GM19455 (cell line): ENCODE measurements around the gene CCNQ.

ENCODE experiments used
- ATAC-seq: cut with Tn5 transposase; IDR thresholded peaks from one replicate; pipeline ENCODE4 v1.9.1; 2021; ENCODE audit not compliant: unreplicated experiment

The CCNQ gene

DNA sequence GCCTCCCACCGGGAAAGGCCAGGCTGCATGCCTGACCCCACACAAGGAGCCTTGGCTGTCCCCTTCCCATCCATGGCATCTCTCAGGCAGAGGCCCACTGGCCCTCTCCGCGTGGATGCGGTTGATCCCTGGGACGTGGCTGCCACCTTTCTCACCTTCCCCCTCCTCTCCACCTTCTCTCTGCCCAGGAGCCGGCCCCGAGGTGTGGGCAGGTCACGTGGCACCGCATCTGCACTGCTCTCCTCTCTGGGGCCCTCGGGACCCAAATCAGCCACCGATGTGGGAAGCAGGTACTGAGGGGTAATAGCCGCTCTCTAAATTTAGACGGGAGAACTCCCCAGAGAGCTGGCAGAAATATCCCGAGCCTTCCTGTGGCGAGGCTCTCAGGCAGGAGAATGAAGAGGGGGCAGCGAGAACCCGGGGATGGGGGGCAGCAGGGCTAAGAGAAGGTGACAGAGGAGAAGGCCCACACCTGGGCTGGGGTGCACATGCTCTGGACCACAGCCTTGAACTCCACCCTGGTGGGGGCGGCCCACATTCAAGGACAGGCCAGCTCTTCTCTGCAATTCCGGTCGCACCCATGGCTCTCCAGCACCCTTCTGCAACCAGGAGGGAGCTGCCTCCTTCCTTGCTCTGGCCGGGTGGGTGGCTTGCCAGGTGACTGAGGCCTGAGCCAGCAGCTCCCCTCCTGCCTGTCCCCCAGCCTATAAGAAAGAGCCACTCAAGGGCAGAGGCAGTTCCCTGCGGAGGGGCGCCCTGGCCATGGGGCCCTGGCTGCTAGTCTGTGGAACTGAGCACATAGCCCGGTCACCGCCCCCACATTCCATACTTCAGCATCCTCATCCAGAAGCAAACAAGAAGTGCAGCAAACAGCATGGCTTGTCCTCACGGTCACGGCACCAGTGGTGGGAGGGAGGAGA is 38.4 kb upstream of the CCNQ start:
- no peak for ATAC-seq

GRCh38 chrX:153636716-153637115 is 37.8 kb upstream of the CCNQ start:
- ATAC-seq = no peak

GRCh38 chrX:153635788-153636668 is 37.1 kb upstream of the CCNQ start:
- no peak for ATAC-seq

DNA sequence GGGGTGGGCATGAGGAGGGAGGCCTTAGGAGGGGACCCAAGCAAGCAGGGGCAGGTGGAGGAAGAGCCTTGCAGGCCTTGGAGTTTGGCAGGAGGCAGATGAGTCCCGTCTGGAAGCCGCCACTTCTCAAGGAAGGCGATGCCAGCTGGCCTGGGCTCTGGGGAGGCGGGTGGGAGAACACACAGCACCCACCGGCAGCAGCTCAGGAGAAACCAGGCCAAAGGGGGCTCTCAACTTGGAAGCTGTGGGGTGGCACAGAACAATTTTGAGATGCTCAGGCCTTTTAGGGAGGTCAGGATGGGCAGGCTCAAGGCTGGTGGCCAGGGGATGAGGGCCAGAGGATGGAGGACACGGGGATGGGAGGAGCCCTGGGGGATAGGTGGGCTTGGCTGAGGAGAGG is 36.4 kb upstream of the CCNQ start:
- no peak for ATAC-seq

- ATAC-seq = no peak
Measured at GRCh38 chrX:153634832-153635231, 35.9 kb upstream of the CCNQ start.

GRCh38 chrX:153634236-153634635 is 35.3 kb upstream of the CCNQ start:
- no peak for ATAC-seq

- ATAC-seq = no peak
Measured at GRCh38 chrX:153633607-153634180, 34.8 kb upstream of the CCNQ start.

DNA sequence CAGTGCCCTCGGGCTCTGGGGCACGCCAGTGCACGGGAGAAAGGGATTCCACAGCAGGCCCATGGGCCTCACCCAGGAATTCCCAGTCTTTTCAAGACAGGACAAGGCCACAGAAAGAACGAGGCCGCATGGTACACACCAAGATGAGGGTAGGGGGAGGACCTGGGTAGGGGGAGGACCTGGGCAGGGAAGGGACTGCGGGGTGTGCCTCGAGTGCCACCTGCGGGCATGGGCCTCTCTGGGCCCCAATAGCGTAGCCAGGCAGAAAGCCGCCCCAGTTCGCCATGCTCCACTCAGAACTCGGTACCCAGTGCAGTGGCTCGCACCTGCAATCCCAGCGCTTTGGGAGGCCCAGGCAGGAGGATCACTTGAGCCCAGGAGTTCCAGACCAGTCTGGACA is 34.1 kb upstream of the CCNQ start:
- no peak for ATAC-seq

DNA sequence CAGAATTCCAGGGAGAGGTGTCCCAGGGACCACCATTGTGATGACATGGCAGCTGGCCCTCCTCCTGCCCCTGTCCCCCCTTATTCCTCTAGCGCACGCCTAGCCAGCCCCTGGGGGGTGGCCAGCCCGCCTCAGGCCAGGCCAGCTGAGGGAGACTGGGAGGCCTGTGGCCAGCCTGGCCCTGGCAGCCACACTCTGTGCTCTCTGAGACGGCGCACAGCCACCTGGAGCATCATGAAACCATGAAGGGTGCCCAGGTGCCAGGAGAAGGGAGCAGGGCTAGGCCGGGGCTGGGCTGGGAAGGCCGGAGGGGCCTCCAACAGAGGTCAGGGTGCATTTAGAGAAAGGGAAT is 33.6 kb upstream of the CCNQ start:
- ATAC-seq = no peak

GRCh38 chrX:153631907-153632594 is 33.1 kb upstream of the CCNQ start:
- no peak for ATAC-seq

DNA sequence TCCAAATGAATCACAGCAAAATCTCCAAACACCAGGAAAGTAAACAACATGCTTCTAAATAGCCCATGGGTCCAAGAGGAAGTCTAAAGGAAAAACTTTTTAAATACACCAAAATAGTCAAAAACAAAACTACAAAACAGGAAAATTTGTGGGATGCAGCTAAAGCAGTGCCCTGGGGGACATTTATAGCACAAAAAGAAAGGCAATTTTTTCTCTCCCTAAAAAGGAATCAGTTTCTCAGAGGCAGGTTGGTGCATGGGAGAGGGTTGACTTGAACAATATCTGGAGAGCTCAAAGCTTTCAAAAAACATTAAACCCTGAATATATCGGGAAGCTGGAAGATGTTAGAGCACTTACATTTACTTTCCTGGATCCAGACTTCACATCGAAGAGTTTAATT is 32.4 kb upstream of the CCNQ start:
- no peak for ATAC-seq

DNA sequence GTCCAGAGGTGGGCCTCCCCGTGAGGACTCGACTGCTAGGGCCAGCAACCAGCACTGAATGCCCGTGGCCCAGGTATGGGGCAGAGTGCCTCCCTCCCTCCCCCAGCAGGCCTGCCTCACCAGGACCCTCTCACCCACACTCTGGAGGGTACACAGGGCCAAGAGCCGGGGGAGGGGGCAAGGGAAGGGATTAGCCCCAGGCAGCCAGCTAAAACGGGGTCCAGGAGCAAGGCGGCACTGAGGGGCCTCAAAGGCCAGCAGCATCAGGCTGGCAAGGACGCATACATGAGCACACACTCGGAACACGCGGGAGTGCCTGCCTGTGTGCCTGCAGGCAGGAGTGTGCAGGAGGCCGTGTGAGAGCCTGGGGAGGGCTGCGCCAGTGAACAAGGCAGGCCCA is 29.7 kb upstream of the CCNQ start:
- no peak for ATAC-seq

DNA sequence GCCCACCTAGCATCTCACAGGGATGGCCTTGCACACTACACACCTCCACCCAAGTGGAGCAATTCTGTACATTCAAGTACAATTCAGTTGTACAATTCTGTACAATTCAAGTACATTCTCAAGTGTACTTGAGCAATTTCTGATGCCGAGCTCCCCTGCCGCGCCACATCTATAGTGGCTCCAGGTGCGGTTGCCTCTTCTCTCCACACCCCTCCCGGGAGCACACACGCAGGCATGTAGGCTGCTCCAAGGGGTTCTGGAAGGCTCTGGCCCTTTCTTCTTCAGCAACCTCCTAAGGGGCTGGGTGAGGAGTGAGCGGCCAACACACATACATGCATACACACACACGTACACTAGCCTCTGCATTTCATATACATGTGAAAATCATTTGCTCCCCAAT is 29.2 kb upstream of the CCNQ start:
- ATAC-seq = no peak

GRCh38 chrX:153627675-153628111 is 28.8 kb upstream of the CCNQ start:
- no peak for ATAC-seq

GRCh38 chrX:153626863-153627674 is 28.1 kb upstream of the CCNQ start:
- no peak for ATAC-seq

GRCh38 chrX:153626025-153626633 is 27.2 kb upstream of the CCNQ start:
- ATAC-seq = no peak

DNA sequence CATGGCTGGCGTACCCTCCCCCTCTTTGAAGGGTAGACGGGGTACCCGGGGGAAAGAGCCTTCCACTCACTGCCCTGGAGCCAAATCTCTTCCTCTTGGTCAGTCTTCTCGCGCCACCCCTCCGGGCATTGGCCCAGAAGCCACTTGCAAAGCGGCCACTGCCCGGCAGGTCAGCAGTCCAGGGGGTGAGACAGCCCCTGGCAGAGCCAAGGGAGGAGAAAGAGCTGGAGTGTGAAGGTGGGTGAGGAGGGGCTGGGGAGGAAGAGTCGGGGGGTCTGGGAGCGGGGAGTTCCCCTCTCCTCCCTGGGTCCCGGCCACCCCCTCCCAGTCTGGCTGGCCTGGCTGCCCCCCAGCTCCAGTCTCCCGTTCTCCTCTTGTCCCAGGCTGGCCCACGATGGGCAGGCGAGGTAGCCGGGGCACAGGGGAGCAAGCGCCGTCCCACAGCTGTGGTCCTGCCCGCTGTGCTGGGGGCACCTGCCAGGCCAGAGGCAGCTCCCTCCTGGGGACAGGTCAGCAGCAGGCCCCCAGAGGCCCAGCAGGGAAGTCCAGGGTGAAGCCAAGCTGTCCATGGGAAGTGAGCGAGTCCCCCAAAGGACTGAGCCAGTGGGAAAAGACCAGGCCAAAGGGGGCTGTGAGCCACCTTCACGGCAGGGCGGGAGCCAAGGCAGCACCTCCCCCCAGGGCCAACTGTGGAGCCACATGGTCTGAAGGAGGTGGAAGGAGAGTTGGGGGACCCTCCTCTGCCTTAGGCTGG is 26.5 kb upstream of the CCNQ start:
- ATAC-seq = no peak

DNA sequence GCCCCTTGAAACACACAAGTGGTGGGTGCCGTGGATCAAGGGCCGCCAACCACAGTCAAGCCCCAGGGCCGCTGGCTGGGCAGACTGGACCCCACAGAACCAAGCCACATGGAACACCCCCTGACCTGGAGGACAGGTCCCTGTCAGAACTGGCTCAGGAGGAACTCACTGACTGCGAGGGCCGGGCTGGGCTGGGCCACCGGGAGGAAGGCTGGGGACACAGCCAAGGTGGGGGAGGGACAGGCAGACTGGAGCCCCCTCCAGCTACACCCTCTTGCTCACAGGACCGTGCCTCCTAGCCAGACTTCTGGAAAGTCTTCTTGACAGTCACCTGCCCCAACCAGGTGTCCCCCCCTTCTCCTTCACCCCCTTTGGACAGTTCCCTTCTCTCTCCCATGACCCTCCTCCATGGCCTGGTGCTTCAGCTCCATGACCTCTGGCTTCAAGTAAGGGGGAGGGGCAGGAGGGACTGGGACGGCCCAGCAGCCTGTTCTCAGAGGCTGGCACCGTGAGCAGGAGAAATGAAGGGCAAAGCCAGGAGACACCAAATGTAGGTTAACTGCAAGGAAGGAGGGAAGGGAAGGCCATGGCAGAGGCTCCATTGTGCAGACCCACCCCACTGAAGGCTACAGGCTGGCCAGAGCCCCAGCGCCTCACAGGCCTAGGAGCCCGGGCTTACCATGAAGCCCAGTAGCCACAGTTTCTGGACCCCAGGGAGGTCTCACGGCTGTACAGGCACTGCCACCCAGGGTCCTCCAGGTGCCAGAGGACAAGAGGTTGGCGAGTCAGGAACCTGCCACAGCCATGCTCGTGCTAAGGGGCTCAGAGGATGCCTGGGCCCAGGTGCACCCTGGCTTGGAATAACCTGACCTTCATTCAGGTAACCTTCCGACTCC is 25.5 kb upstream of the CCNQ start:
- ATAC-seq = no peak
